ENCODE data around the gene CYB561D1. TPM values are rescaled to one million over a fixed set of nuclear protein-coding genes. Genes with fewer than 3 reads are reported as not detected.
A peak's percentile ranks its signal among the peaks of the same experiment; 100 is the strongest.

Gene CYB561D1
- total RNA-seq, 1 donor from 2014 or later: 5.0 TPM

GRCh38 chr1:109529881-109530456 lies 36.1 kb downstream of the CYB561D1 start:
- Histone ChIP-seq H3K4me3 (ENCODE audit: low read depth, low read length) (no peak overlapping the region), H3K27me3 (ENCODE audit: control insufficient read depth, insufficient read depth, low read length) (peaks cover 2% of the 10 kb centered on the region), H3K36me3 (ENCODE audit: control insufficient read depth, insufficient read depth, low read length) (no peaks in the 10 kb centered on the region)
- TF ChIP-seq CTCF (IDR thresholded peaks at IDR 0.05; ENCODE audit: insufficient read depth, low read length, severe bottlenecking): no peak
- DNase-seq (ENCODE audit: low read depth): no peak
- FAIRE-seq: no peak

GRCh38 chr1:109530457-109531087 lies 36.7 kb downstream of the CYB561D1 start:
- H3K36me3 ChIP-seq (ENCODE audit: control insufficient read depth, insufficient read depth, low read length): no peaks in the 10 kb centered on the region
- peaks cover 2% of the 10 kb centered on the region for H3K27me3 ChIP-seq (ENCODE audit: control insufficient read depth, insufficient read depth, low read length)
- FAIRE-seq (no peak), DNase-seq (ENCODE audit: low read depth) (no peak)
- no peak for TF ChIP-seq CTCF (IDR thresholded peaks at IDR 0.05; ENCODE audit: insufficient read depth, low read length, severe bottlenecking)
- no peak overlapping the region for H3K4me3 ChIP-seq (ENCODE audit: low read depth, low read length)

- no peak for TF ChIP-seq CTCF (IDR thresholded peaks at IDR 0.05; ENCODE audit: insufficient read depth, low read length, severe bottlenecking)
- FAIRE-seq: no peak
- DNase-seq (ENCODE audit: low read depth): no peak
- no peaks in the 10 kb centered on the region for H3K36me3 ChIP-seq (ENCODE audit: control insufficient read depth, insufficient read depth, low read length)
- no peak overlapping the region for H3K4me3 ChIP-seq (ENCODE audit: low read depth, low read length)
- H3K27me3 ChIP-seq (ENCODE audit: control insufficient read depth, insufficient read depth, low read length): peaks cover 2% of the 10 kb centered on the region
These were observed 37.5 kb downstream of the CYB561D1 start for GRCh38 chr1:109531380-109531779.

- TF ChIP-seq CTCF (IDR thresholded peaks at IDR 0.05; ENCODE audit: insufficient read depth, low read length, severe bottlenecking): no peak
- DNase-seq (ENCODE audit: low read depth) (no peak), FAIRE-seq (no peak)
- no peaks in the 10 kb centered on the region for H3K36me3 ChIP-seq (ENCODE audit: control insufficient read depth, insufficient read depth, low read length)
- peaks cover 2% of the 10 kb centered on the region for H3K27me3 ChIP-seq (ENCODE audit: control insufficient read depth, insufficient read depth, low read length)
- no peak overlapping the region for H3K4me3 ChIP-seq (ENCODE audit: low read depth, low read length)
These were observed 38.0 kb downstream of the CYB561D1 start for GRCh38 chr1:109531826-109532364.

GRCh38 chr1:109532365-109533136 lies 38.7 kb downstream of the CYB561D1 start:
- Histone ChIP-seq H3K4me3 (ENCODE audit: low read depth, low read length) (no peak overlapping the region), H3K27me3 (ENCODE audit: control insufficient read depth, insufficient read depth, low read length) (no peaks in the 10 kb centered on the region), H3K36me3 (ENCODE audit: control insufficient read depth, insufficient read depth, low read length) (no peaks in the 10 kb centered on the region)
- peak; percentile 98 for TF ChIP-seq CTCF (IDR thresholded peaks at IDR 0.05; ENCODE audit: insufficient read depth, low read length, severe bottlenecking)
- FAIRE-seq: no peak
- DNase-seq (ENCODE audit: low read depth): peak; percentile 46

All from bronchial epithelial cell (primary cell).